Measurements from ENCODE around the gene RASGRF1.

Gene RASGRF1

DNA sequence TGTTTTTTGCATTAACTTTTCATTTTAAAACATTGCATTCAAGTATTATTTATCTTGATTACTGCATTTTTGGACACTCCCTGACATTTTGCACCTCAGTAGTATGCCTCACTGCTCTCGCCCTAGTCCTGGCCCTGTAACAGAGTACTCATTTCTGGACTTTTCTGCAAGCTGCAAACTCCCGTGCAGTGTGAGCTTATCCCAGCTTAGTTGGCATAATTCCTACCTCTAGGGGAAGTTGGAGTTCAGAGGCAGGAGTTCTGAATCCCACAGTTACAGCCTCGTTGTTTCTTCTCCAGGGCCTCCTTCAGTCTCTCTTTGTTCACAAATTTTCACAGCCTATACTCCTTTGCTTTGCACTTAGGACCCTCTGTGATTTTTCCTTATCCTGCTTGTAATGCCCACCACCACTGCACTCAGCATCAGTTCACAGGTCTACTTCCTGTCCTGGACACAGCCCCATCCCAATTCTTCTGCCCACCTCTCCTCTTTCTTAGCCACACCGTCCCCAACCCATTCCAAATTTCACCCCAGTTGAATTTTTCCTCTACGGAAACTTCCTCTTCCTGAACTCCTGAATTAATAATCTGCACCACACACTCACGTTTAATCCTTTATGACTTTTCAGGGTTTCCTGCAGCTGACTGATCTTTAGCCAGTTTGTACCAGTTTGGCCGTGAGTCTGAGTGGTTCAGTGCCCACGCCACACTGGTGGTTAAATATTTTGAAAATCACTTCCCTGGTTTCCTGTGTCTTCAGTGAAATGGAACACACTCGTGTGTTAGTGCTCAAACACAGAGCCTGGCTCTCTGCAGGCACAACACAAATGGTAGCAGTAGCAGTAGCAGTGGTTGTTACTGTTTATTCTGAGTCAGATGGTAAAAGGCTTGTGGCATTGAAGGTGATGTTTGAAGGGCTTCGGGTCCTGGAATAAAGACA lies 139.4 kb downstream of the RASGRF1 start:
- peak; percentile 68 for DNase-seq

DNA sequence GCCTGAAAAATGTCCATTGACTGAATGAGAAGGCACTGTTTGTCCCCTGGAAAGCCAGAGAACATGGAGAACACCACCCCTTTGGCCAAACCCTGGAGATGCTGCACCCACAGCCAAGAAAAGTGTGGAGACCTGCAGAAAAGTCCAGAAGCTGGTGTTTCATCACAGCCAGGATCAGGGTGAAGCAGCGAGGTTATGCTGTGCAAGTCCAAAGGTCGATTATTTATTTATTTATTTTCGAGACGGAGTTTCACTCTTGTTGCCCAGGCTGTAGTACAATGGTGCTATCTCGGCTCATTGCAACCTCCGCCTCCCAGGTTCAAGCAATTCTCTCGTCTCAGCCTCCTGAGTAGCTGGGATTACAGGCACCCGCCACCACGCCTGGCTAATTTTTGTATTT lies 140.2 kb downstream of the RASGRF1 start:
- no peak for DNase-seq

DNA sequence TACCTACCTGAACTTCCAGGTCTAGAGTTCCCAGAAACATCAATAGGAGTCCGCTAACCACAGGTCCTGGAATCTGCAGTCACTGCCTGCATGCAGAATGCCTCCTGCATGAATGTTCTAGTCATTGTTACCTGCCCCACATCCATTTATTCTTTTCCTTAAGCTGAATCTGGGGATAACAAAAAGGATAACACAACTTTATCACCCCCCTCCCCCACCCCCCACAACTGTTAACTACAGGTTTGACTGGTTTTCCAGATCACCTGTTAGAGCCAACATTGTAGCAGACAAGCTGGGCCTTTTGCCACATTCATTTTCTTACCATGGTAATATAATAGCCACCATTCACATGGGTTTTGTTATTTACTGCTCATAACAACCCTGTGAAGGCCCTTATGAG lies 141.1 kb downstream of the RASGRF1 start:
- DNase-seq: no peak

DNA sequence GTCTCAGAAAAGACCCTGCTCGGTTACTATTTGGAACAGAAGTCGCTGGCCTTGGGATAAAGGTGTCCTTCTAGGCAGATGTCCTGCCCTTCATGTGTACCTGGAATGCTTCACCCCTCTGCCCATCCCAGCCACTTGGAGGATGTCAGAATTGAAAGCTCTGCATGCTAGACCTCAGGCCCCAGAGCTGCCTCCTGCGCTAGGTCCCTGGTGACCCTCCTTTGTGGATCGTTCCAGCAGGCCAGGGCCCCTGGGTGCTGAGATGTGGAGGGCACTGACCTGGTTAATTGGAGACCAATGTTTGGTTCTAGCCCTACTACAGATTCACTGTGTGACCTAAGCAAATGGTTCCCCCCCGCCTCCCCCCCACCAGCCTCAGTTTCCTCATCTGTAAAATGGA lies 143.1 kb downstream of the RASGRF1 start:
- no peak for DNase-seq

DNA sequence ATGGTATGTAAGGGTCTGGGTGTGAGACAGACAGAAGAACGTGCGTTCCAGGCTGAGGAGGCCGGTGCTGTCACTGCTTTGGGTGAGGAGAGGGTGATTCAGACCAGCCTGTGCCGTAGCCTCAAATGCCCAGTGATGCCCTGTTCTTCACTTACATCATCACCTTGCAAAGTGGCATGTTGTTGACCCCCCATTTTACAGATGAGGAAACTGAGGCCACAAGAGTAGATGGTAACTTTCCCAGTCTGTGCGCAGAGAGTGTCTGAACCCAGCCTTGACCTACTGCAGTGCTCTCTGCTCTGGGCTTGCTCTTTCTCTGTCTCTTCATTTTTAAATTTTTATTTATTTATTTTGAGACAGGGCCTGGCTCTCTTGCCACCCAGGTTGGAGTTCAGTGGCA lies 144.1 kb downstream of the RASGRF1 start:
- DNase-seq: no peak

DNA sequence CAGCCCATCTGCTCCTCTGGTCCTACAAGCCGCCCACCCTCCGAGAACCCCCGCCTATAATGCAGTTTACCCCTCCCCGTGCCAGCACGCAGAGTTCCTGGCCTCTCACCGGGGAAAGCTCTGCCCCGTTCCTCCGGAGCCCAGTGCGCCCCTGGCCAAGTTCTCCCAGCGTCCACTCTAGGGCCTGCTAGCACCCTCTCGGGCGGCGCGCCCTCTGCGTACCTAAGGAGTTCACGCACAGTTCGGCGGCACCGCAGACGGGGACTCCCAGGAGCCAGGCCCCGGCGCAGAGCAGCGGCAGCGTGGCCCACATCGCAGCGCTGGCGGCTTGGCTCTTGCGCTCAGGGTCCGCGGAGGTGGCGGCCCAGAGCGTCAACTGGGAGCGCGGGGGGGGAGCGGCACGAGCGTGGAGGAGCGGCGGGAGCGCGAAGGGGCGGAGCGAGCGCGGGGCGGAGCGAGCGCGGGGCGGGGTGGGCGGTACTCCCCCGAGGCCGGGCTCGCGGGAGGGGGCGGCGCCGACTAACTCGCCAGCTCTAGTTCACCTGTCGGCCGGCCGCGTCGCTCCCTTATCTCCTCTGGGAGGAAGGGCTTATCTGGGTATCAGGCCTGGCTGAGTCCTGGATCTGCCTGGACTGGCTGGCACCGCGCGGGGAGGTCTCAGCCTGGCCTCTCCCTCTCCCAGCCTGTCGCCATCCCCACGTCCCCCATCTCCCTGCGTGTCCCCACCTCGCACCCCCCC lies 145.7 kb downstream of the RASGRF1 start, which contains the start of gene CTSH:
CTSH (minus strand) TSS at position 378 of the 739 bp plus-strand sequence; CDS start at position 313, 65 bp downstream.
- peak; percentile 95 for DNase-seq

DNA sequence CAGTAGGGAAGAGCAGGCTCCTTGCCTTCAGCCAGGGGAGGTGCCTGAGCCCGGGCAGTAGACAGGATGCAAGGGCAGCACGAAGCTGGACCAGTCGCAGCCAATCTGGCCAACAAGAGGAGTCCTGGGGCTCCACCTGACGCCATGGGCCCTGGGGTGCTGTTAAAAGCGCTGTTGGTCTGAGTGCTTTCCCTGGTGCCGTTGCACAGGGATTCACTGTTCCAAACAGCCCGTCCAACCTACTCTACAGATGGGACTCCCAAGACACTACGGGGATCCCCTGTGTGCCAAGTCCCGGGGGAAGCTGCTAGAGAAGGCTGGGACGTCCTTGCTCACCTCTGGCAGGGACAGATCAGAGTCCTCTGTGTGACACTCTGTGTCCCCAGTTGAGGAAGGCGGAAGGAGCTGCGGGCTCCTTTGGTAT lies 146.4 kb downstream of the RASGRF1 start:
- DNase-seq: peak; percentile 57

DNA sequence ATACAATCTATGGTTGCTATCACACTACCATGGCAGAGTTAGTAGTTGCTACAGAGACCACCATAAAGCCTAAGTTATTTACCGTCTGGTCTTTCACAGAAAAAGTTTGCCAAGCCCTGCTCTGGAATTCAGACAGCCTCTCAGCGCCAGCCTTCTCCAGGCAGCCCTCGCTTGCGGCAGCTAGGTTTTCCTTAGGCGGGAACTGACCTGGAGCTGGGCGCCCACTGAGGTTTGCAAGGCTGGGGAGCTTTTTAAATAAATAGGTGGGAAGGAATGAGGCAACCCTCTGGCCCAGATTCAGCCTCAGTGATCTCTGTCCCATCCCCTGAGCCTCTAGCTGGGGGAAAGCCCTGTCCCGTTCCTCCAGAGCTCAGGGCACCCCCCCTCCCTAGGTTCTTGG lies 146.9 kb downstream of the RASGRF1 start:
- no peak for DNase-seq

DNA sequence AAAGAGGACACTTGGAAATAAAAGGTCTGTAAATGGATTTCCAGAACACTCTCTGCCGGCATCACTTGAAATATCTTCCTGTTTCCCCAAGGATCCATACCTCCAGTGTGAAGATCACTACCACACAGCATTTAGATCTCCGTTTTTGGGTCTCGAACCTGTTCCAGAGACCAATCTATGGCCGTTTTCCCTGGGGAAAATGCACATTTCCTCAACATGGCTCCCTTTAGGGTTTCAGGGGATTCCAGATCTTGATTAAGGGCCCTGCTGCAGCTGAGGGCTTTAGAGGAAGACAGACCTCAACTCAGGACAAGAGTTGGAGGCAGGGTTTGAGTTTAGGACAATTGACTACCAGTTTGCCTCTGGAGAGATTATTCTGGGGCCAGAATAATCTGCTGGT lies 147.8 kb downstream of the RASGRF1 start:
- DNase-seq: no peak

DNA sequence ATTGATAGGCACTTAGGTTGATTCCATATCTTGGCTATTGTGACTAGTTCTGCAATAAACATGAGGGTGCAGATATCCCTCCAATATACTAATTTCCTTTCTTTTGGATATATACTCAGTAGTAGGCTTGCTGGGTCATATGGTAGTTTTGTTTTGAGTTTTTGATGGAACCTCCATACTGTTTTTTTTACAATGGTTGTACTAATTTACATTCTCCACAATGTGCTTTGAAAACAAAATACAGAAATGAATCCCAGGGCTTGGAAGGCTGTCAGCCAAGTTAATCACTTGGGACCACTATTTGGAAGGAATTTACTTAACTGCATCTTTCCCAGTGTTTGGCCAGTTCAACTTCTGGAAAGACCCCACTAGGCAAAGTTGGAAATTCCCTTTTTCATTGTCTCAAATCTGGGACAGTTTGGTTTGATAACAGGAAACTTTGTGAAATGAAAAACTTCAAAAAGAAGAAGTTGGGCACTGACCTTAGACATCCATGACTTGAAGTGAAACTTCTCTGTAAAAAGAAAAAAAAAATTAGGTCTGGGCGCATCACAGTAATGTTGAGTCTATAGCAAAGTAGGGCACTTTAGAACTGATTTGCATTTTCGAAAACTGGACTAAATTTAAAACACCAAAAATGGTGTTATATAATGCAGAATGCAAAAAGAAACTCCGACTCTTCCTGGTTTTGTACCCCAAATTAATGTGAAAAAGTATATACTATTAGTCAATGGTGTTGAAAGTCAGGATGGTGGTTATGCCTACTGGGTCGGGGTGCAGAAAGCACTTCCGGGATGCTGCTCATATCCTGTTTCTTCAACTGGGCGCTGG lies 151.7 kb downstream of the RASGRF1 start:
- DNase-seq: no peak

DNA sequence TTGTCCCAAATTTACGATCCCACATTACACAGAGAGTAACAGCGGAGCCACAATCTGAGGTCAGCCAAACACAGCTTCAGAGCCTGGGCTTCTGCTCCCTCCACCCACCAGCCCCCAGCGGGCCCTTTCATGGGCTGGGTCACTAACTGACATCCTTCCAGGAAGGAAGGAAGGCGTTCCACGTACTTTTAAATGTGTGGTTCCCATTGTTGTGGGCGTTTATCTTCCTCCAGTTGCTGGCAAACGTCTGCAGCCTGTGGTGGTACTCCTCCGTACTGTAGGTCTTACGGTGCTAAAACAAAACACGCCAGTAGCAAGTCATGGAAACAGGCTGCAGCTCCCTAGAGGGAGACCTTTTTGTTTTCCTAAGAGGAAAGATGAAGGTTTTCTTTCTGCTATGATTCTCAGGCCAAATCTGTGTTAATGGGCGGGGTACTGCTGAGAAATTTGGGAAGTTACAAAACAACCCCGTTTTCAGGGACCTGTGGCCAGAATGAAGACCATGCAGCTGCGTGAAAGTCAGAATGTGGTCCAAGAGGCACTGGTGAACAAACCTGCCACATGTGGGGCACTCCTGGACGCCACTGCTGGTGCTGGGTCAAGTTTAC lies 153.3 kb downstream of the RASGRF1 start:
- no peak for DNase-seq

DNA sequence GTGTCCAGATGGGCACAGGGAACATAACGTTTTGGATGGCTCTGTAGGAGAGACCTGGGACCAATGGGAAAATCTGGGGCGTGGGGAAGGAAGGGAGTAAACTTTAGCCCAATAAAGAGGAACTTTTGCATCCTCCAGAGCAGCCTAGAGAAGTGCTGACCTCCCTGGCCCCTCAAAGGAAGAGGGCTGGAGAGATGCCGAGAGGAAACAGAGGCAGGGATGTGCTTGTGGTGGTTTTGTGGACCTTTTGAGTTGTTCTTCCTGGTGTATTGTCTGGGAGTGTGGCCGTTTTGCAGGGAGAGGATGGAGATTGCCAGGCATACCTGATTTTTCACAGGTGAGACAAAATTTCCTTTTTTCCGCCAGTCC lies 155.9 kb downstream of the RASGRF1 start:
- no peak for DNase-seq

DNA sequence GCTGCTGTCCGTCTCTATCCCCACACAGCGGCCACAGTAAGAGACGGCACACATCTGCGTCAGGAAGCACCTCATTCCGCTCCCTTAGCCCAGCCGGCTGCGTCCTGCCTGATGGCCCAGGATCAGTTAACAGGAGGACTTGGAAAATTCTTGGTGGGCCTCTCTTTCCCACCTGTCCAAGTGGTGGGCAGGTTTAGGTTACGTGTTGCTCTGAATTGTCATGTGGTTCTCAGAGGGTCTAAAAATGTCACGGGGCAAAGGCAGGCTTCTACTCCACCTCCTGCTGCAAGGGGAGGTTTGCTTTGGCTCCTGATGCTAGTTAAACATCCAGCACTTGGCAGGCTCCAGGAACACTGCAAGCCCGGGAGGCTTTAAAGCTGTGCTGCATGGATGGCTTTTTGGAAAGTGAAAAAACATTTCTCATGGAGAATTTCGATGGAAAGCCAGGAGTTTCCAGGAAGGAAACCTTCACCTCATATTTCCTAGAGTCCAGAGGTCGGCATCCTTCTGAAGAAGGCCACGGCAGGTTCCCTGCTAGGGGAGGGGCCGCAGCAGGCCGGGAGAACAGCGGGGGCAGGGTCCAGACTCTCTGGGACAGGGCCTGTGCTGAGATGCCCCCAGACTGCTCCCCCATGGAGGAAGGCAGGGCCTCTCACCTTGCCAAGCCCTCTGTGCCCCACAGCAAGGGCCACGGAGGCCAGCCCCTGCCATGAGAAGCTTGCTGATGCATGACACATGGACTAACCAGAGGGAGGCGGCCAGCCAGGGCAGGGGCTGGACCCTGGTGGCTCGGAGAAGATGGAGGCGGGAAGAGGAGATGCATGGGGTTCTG lies 156.5 kb downstream of the RASGRF1 start:
- no peak for DNase-seq

DNA sequence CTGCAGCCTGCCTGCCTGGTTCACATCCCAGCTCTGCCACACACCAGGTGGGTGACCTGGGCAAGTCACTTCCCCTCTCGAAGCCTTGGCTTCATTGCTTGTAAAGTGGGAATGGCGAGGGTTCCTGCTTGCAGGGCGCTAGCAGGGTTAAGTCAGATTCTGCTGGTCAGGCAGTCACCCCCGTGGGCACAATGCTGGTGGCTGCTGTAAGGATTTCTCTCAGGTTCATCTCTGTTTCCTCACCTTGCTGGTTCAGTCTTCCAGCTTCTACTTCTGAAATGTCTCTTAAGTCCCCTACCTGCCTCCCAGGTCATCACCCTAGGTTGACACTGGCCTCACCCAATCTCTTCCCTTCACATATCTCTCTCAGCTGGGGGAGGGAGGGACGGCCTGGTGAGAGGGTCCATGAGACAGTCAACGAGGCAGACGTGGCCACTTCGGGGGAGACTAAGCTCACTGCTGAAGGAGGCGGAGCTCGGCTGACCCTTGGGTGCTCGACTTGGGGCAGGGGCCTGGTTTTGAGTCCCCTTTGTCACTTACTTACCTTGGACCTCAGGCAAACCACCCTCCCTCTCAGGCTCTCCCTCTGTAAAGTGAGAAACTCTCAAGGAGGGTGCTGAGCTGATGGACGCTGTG lies 157.3 kb downstream of the RASGRF1 start:
- no peak for DNase-seq

DNA sequence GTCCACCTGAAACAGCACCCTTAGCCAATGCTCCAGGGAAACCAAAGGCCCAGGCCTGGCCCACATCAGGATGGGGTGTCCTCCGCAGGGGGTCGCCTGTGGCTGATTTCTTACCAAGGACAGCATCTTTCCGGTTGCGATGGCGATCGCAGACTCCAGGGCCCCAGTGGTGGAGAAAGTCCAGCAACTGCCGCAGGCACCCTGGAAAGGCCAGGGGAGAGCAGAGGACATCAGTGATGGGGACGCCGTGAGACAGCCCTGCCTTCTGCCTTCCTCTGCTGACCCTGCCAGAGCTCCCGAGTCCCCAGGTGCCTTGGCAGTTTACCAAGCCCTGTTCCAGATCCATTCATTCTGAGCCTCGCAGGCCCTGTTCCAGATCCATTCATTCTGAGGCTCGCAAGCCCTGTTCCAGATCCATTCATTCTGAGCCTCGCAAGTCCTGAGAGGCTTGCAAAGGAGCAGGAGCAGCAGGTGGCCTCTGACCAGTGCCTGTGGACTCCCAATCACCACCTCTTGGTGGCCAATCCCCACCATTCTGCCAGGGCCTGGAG lies 158.2 kb downstream of the RASGRF1 start:
- no peak for DNase-seq

DNA sequence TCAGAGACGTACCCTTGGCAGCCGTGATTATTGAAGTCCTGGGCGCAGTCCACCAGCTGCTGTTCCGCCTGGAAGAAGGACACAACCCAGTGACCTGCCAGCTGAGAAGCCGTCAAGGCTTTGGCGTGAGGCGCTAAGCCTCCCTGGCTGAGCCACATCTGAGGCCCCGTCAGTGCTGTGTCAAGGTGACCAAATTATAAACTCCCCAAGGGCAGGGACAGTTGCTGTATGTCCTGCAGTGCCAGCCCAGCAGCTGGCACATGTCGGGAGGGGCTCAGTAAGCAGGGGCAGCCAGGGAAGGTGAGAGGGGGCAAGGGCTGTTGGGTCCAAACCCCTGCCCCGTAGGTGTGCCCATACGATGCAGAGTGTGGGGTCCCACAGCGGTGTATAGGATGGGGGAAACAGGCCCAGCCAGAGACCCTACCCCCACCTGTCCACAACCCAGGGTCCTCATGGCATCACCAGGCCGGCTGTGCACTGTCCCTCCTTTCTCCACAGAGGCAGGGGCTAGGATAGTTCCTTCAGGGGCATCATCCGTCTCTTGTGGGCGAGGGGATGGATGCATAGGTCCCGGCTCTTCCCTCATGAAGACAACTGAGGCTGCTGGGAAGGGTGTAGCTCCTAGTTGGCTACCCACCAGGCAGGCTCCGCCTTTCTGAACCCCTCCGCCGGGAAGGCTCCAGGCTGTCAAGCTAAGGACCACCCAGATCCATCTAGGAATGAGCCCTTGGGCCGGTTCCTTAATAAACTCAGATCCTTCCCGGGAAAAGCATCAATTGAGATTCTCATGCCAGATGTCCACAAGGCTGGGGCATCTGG lies 158.9 kb downstream of the RASGRF1 start:
- no peak for DNase-seq

DNA sequence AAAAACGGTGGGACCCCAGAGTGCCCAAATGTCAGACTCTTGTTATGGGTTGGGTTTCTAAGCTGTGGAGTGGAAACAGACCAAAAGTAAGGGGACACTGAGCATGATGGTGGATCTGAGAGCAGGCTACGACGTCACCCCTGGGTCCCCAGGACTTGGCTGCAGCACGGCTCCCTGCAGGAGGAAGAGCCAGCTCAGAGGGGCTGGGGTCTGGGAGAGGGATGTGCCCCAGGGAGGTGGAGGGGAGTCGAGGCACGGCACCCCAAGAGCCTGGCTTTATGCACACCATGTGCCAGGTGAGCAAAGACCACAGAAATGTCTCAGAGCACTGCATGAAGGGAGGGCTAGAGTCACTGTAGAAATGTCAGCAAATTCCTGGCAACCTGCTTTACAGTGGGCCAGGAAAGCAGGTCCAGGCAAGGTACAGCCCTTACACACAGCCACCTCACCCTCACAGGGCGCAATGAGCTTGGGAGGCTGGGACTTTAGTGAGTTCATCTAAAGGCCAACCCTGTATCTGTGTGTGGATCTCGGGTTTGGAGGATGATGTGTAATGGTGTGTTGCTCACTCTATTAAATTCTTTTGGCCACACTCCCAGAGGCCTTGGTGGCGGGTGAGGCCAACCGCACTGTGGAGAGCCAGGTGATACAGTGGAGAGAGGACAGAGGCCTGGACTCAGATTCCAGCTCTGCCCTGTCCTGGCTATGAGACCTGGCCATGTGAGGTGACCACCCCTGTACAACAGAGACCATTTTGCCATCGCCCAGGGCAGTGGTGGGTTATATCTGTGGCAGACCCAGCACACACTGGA lies 159.8 kb downstream of the RASGRF1 start:
- DNase-seq: no peak

DNA sequence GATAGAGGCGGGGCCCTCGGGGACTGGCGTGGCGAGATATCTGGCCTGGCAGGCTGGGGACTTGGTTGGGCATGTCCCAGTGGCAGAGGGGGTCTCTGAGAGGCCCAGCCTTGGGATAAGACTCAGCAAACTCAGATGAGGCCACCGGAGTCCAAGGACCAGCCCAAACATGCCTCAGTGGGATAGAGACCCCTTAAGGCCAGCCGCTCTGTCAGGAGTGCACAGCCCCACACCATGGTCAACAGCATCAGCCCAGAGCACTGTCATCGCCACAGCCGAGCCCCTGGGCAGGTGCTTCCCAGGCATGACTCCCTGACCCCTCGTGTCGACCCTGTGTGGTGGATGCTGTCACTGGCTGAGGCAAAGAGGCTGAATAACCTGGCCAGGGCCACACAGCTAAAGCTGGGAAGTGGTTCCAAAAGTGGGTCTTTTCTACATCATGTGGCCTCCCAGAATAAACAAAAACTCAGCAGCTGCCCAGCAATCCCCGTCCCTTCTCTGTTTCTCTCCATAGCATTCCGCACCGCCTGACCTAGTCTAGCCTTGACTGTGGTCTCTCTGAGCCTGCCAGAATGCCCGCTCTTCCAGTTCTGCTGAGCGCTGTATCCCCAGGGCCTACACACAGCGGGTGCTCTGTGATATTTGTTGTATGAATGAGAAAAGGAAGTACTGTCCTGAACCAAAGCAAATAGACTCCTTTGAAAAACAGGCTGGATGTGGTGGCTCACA lies 160.9 kb downstream of the RASGRF1 start:
- DNase-seq: no peak
